Measurements from ENCODE around the gene CCS.

DNA sequence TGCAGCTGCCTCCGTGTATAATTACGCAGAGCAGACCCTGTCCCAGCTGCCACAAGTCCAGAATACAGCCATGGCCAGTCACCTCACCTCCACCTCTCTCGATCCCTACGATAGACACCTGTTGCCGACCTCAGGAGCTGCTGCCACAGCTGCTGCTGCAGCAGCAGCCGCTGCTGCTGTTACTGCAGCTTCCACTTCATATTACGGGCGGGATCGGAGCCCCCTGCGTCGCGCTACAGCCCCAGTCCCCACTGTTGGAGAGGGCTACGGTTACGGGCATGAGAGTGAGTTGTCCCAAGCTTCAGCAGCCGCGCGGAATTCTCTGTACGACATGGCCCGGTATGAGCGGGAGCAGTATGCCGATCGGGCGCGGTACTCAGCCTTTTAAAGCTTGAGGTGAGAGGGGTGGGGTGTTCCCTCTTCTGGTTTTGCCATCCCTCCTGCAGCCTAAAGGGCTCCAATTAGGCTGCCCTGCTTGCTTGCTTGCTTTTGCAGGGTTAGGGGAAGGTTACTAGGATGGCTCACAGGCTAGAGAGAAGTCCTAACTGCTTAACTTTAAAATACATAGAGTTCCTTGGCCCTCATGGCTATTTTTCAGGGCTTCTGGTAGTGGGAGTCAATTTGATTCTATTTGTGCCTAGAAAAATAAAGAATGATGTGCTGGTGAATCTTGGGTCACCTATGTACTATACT lies 50.9 kb downstream of the CCS start:
- TF ChIP-seq CTCF (IDR thresholded peaks at IDR 0.05) = no peak
- no peak for TF ChIP-seq POLR2AphosphoS5 (IDR thresholded peaks at IDR 0.05)
